K562 (cell line): ENCODE measurements around the gene GLP1R. TPM values are rescaled to one million over a fixed set of nuclear protein-coding genes. Genes with fewer than 3 reads are reported as not detected.

Experiments
- ATAC-seq: fragments of 200-7000 bp; cut with Tn5 transposase; 3 replicates; pipeline ENCODE4 v1.9.1; 2020; ENCODE audit warnings: moderate library complexity
- BruUV-seq: library from RNA; stranded (reverse); fragments of 400-500 nt; replicated peaks from 2 replicates; lab custom pipeline; 2021; lab: Mats Ljungman, UMichigan
- CTCF ChIA-PET: fragments of 300-600 bp; formaldehyde crosslinking; extraction: SDS; loops from one replicate; lab custom pipeline; 2021; ENCODE audit warnings: low intra/inter-chr PET ratio; lab: Yijun Ruan, JAX
- POLR2A ChIA-PET: fragments of 300-600, 350-650 bp; sonication (Branson Sonifier 250); formaldehyde crosslinking; extraction: SDS; loops from one replicate; lab custom pipeline; 2021; ENCODE audit warnings: antibody characterized with exemption, inconsistent platforms; lab: Yijun Ruan, JAX
- DNase-seq, 4 experiments: peaks; one replicate each; pipeline versions ENCODE4 v3.0.0 to v3.0.0-alpha.2; 2011 to 2018; ENCODE audit warnings: low spot score in 3 of 4, mixed read lengths in 3 of 4; ENCODE audit errors: extremely low read depth in 1 of 4
- FAIRE-seq: peaks from 2 replicates; lab custom pipeline; 2011; peaks lifted over from hg19 to GRCh38; lab: Jason Lieb, UNC
- H2AFZ ChIP-seq: 2 replicates; pipeline ENCODE4 v1.6.0; 2011; ENCODE audit warnings: low read depth, low read length, control low read depth, inconsistent platforms
- H3K27ac ChIP-seq: fragments of 200-600 bp; 3 replicates; pipeline ENCODE4 v1.8.0; 2011; ENCODE audit warnings: low read depth, mild to moderate bottlenecking, control low read depth, inconsistent platforms, low read length, moderate library complexity, mixed read lengths; ENCODE audit errors: extremely low read depth
- H3K27me3 ChIP-seq, 2 experiments: fragments of 300-600 bp in 1 of 2; 2 replicates in 1 of 2; 3 replicates in 1 of 2; pipeline versions ENCODE4 v1.6.0 to v1.8.0; 2011; ENCODE audit warnings: inconsistent platforms in 2 of 2, low read length in 2 of 2, mild to moderate bottlenecking in 1 of 2, mixed read lengths in 1 of 2, moderate library complexity in 1 of 2; ENCODE audit not compliant: control insufficient read depth in 2 of 2, insufficient read depth in 2 of 2
- H3K36me3 ChIP-seq: fragments of 300-600 bp; 3 replicates; pipeline ENCODE4 v1.8.0; 2011; ENCODE audit warnings: mild to moderate bottlenecking, low read length, inconsistent platforms; ENCODE audit not compliant: control insufficient read depth, insufficient read depth
- H3K4me1 ChIP-seq, 2 experiments: fragments of 200-600 bp in 1 of 2; replicated peaks in 1 of 2; 2 replicates in 1 of 2; 3 replicates in 1 of 2; pipeline versions ENCODE4 v1.5.1 to v1.8.0; 2011; ENCODE audit warnings: inconsistent platforms in 2 of 2, low read length in 2 of 2, mild to moderate bottlenecking in 1 of 2, mixed read lengths in 1 of 2, moderate library complexity in 1 of 2; ENCODE audit not compliant: control insufficient read depth in 2 of 2, insufficient read depth in 2 of 2
- H3K4me2 ChIP-seq: 2 replicates; pipeline ENCODE4 v1.6.1; 2011; ENCODE audit warnings: low read length, control low read depth, inconsistent platforms, mixed read lengths; ENCODE audit not compliant: insufficient read depth
- H3K4me3 ChIP-seq: fragments of 200-600 bp; sonication (generic), shearing (Covaris generic); 2 replicates; pipeline ENCODE4 v1.5.1; 2016; ENCODE audit warnings: control low read depth, inconsistent platforms
- H3K79me2 ChIP-seq: fragments of 200-600 bp; 3 replicates; pipeline ENCODE4 v1.8.0; 2011; ENCODE audit warnings: low read length, inconsistent platforms; ENCODE audit not compliant: control insufficient read depth, insufficient read depth
- H3K9ac ChIP-seq, 2 experiments: 2 replicates each; pipeline versions ENCODE4 v1.6.0 to v1.6.1; 2011; ENCODE audit warnings: low read depth in 2 of 2, low read length in 2 of 2, control low read depth in 1 of 2, inconsistent platforms in 1 of 2, mild to moderate bottlenecking in 1 of 2, mixed read lengths in 1 of 2; ENCODE audit not compliant: insufficient read depth in 1 of 2
- H3K9me1 ChIP-seq: one replicate; pipeline ENCODE4 v1.6.0; 2011; ENCODE audit warnings: inconsistent platforms, mild to moderate bottlenecking, low read length, moderate library complexity; ENCODE audit not compliant: control insufficient read depth, insufficient read depth
- H3K9me3 ChIP-seq: replicated peaks from 2 replicates; pipeline ENCODE4 v1.5.1; 2011; ENCODE audit warnings: low read depth, low read length, inconsistent platforms; ENCODE audit not compliant: control insufficient read depth, insufficient read depth
- H4K20me1 ChIP-seq: replicated peaks from 2 replicates; pipeline ENCODE4 v1.6.1; 2011; ENCODE audit warnings: low read length, inconsistent platforms, mixed read lengths; ENCODE audit not compliant: control insufficient read depth, insufficient read depth
- AFF1 ChIP-seq, 2 experiments: fragments of 450-650 bp; IDR thresholded peaks; 2 replicates each; pipeline ENCODE4 v1.6.1; 2018; ENCODE audit warnings: mild to moderate bottlenecking in 2 of 2, low read depth in 1 of 2; ENCODE audit not compliant: partially characterized antibody in 2 of 2
- IRF1 ChIP-seq: sonication (generic); formaldehyde crosslinking; IDR thresholded peaks from 2 replicates; pipeline ENCODE4 v1.8.0; 2022; ENCODE audit warnings: missing genetic modification reagents, mild to moderate bottlenecking, borderline replicate concordance
- KAT7 ChIP-seq: sonication (generic); formaldehyde crosslinking; IDR thresholded peaks from 2 replicates; pipeline ENCODE4 v1.8.0; 2022; ENCODE audit warnings: missing genetic modification reagents, mild to moderate bottlenecking, borderline replicate concordance
- PATZ1 ChIP-seq: fragments of 250-450 bp; sonication (Bioruptor Pico); IDR thresholded peaks from 2 replicates; pipeline ENCODE4 v1.5.0; 2020; ENCODE audit warnings: mild to moderate bottlenecking, borderline replicate concordance
- RFX5 ChIP-seq: IDR thresholded peaks from 2 replicates; pipeline ENCODE4 v1.6.1; 2011; ENCODE audit warnings: low read depth, mild to moderate bottlenecking, improper control_type of control experiment, low read length
- SRSF9 ChIP-seq: fragments of 200-400 bp; formaldehyde crosslinking; IDR thresholded peaks from 2 replicates; pipeline ENCODE4 v1.6.1; 2017; ENCODE audit warnings: low read depth, low read length, borderline replicate concordance
- ZBED1 ChIP-seq: IDR thresholded peaks from 2 replicates; pipeline ENCODE4 v1.6.1; 2014
- ZNF449 ChIP-seq: fragments of 250-450 bp; sonication (Bioruptor Pico); IDR thresholded peaks from 2 replicates; pipeline ENCODE4 v1.8.0; 2022; ENCODE audit warnings: moderate library complexity, mild to moderate bottlenecking, inconsistent platforms
- ZNF561 ChIP-seq: fragments of 450-650 bp; formaldehyde crosslinking; conservative IDR thresholded peaks from 2 replicates; pipeline ENCODE4 v1.4.0; 2020; ENCODE audit warnings: mild to moderate bottlenecking, moderate library complexity
- WGBS: fragments of 100-300 bp; shearing (Covaris generic); methylation state at CpG from one replicate; pipeline ENCODE4 v1.1.6; 2016; ENCODE audit warnings: low coverage, mixed read lengths; ENCODE audit not compliant: insufficient coverage; ENCODE audit errors: missing lambda C conversion rate; 5-methylcytosine and 5-hydroxymethylcytosine counted together
- in situ Hi-C: fragments of 300-500 bp; cut with MboI; formaldehyde crosslinking; loops from 4 replicates; pipeline ENCODE4 v1.15.0; 2018; ENCODE audit warnings: inconsistent platforms, mixed read lengths
- intact Hi-C: fragments of 100-400 bp; cut with micrococcal nuclease; formaldehyde crosslinking; loops from 2 replicates; pipeline ENCODE4 v1.14.2; 2022
- polyA plus RNA-seq, 8 experiments: library from polyadenylated mRNA; depleted of rRNA in 4 of 8; stranded (reverse) in 5 of 8; unstranded in 3 of 8; fragments of >200 nt; fragmentation: Nextera tagmentation in 2 of 8; fragmentation: Illumina TruSeq in 1 of 8; extraction: Ambion mirVana in 2 of 8; extraction: Trizol in 1 of 8; gene quantifications; 2 replicates each; pipeline versions ENCODE4 v1.2.1 to v1.2.3, GENCODE V29; 2011 to 2014; ENCODE audit warnings: inconsistent platforms in 1 of 8, missing spikeins in 1 of 8
- total RNA-seq, 7 experiments: library from RNA; depleted of rRNA in 6 of 7; stranded (reverse); fragments of >200 nt in 6 of 7; fragmentation: Illumina TruSeq in 2 of 7; extraction: Trizol in 2 of 7; gene quantifications; 2 replicates each; pipeline versions ENCODE4 v1.2.1 to v1.2.3, GENCODE V29; 2011 to 2021; ENCODE audit warnings: low replicate concordance in 1 of 7

The GLP1R gene
- total and polyA plus RNA-seq, 9 of the 15 experiments (the other 6 are each of a cell fraction or from before 2014, with no cell fraction given) = not detected

GRCh38 chr6:39104528-39104927, 55.9 kb downstream of the GLP1R start:
- BruUV-seq = no TSS peak
- POLR2A ChIA-PET = interaction anchor here (0.6 kb wide), 1 partner anchor 993 kb away, joined by 5 read pairs; no protein-coding TSS in a partner anchor

More at GRCh38 chr6:39104528-39104927, 55.9 kb downstream of the GLP1R start:
- Histone ChIP-seq H3K27ac (no peak overlapping the region), H3K4me2 (no peak overlapping the region)
- 30% methylated on average over 4 of the region's 4 CpGs for WGBS
- intact Hi-C loops = loop anchor here (5.0 kb wide), 1 partner anchor 232 kb away; no protein-coding TSS in a partner anchor
- CTCF ChIA-PET = interaction anchor here (1.2 kb wide), 1 partner anchor 101 kb away, joined by 4 read pairs; no protein-coding TSS in a partner anchor
- no peak for DNase-seq
- TF ChIP-seq PATZ1 (no peak), ZBED1 (no peak), SRSF9 (no peak), ZNF561 (no peak), KAT7 (no peak), RFX5 (no peak), IRF1 (CRISPR knock-in tag) (no peak), ZNF449 (CRISPR knock-in tag) (no peak), AFF1 (IDR thresholded peaks at IDR 0.05; ENCODE audit: low read depth in 1 of 2, partially characterized antibody in 2 of 2) (no peak)
- TF ChIP-seq, all 486 proteins: peak for 0
- H3K9me3 ChIP-seq = no peaks in the 10 kb centered on the region
- H2AFZ ChIP-seq = no peak overlapping the region
- H3K4me3 ChIP-seq = no peak overlapping the region
- in situ Hi-C loops = no loop called here
- 0 out of 2 replicates have a peak, but pooled peaks cover 3% of the 10 kb centered on the region for H4K20me1 ChIP-seq
- H3K9ac ChIP-seq = no peak overlapping the region
- peaks cover 5% of the 10 kb centered on the region; the same call in 1 of the 3 replicates for H3K36me3 ChIP-seq
- no peaks in the 10 kb centered on the region for H3K79me2 ChIP-seq
- FAIRE-seq (no peak), ATAC-seq (no peak)
- no peaks in the 10 kb centered on the region for H3K4me1 ChIP-seq
- H3K9me1 ChIP-seq = no peaks in the 10 kb centered on the region
- peaks cover 5% of the 10 kb centered on the region in 2 experiments; a peak in 2 of 5 replicates for H3K27me3 ChIP-seq
